Measurements from ENCODE around the gene KDM4B. TPM values are rescaled to one million over a fixed set of nuclear protein-coding genes. Genes with fewer than 3 reads are reported as not detected.
A peak's percentile ranks its signal among the peaks of the same experiment; 100 is the strongest.

KDM4B gene
- total and polyA plus RNA-seq, 2 of the 8 experiments (the other 6 are each of a cell fraction or from before 2014, with no cell fraction given): 12.0 to 31.9 TPM

DNA sequence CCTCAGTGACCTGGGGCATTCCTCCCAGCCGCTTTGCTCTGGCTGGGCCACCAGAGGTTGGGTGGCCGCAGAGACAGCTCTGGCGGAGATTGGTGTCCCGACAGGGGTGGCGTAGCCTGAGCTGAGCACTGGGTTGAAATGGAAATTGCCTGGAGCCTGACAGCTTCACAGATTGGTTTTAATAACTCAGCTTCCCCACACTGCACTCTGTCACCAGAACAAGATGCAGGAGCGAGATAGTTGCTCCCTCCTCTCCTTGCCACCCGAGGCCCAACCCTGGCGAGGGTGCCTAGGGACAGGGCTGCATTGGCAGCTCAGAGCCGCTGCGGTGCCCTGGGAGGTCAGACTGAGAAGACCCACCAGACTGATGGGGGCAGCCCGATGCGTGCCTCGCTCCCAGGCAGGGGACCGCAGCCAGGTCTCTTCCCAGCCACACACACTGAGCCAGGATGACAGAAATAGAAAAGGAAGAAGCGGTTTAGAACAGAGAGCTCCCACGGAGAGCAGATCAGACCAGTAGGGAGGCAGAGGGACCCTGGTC, 84.1 kb downstream of the KDM4B start:
- H2BK15ac ChIP-seq (ENCODE audit: low read length): no peak overlapping the region
- H3K23me2 ChIP-seq (ENCODE audit: low read depth, low read length): no peaks in the 10 kb centered on the region
- no peaks in the 10 kb centered on the region for H3K9me3 ChIP-seq (ENCODE audit: insufficient read depth in 2 of 2, low read depth in 1 of 2, low read length in 1 of 2)
- no peak overlapping the region for H2BK120ac ChIP-seq (replicated peaks; ENCODE audit: low read depth, low read length)
- H3K4me2 ChIP-seq (ENCODE audit: insufficient read depth in 1 of 2, low read depth in 2 of 2, low read length in 2 of 2): no peak overlapping the region
- no peak overlapping the region for H4K5ac ChIP-seq (ENCODE audit: insufficient read length, low read depth, low read length)
- H3K4ac ChIP-seq (replicated peaks; ENCODE audit: insufficient read length, low read depth, low read length): no peak overlapping the region
- no peaks in the 10 kb centered on the region for H3K79me2 ChIP-seq (ENCODE audit: control insufficient read depth in 1 of 2, insufficient read depth in 2 of 2, low read length in 2 of 2)
- H2AK5ac ChIP-seq (ENCODE audit: low read depth, low read length): no peak overlapping the region
- H3K79me1 ChIP-seq (ENCODE audit: low read depth, low read length): 0 out of 2 replicates have a peak, but pooled peaks cover 2% of the 10 kb centered on the region
- FAIRE-seq (no peak), DNase-seq (ENCODE audit: low read depth in 1 of 2, low spot score in 2 of 2) (no peak)
- no peak overlapping the region for H2BK20ac ChIP-seq (ENCODE audit: low read length)
- H3K4me3 ChIP-seq (ENCODE audit: extremely low read depth in 1 of 4, insufficient read depth in 2 of 4, low read depth in 3 of 4, low read length in 4 of 4): no peak overlapping the region
- peaks cover 0 to 8% (median 2%) of the 10 kb centered on the region in 4 experiments; a peak in 5 of 7 replicates for H3K4me1 ChIP-seq (replicated peaks in 1 of 4; ENCODE audit: control insufficient read depth in 3 of 4, insufficient read depth in 4 of 4, low read length in 3 of 4)
- ChIA-PET CTCF (ENCODE audit: partially characterized antibody) (interaction anchor here (0.6 to 8.4 kb wide), 38 partner anchors 10 to 415 kb away, joined by 3 to 97 read pairs (median 5); no protein-coding TSS in a partner anchor), POLR2A (ENCODE audit: partially characterized antibody) (interaction anchor here (0.7 to 0.9 kb wide), 3 partner anchors 9 to 198 kb away, joined by 3 read pairs; no protein-coding TSS in a partner anchor)
- H4K8ac ChIP-seq (ENCODE audit: extremely low read depth, insufficient read depth, low read length): peak overlapping the region; percentile 71; the same call in 1 of the 2 replicates
- no peak overlapping the region for H3K27ac ChIP-seq (ENCODE audit: low read depth, low read length)
- no peak overlapping the region for H2BK12ac ChIP-seq (ENCODE audit: low read depth, low read length)
- no peaks in the 10 kb centered on the region for H3K27me3 ChIP-seq (replicated peaks in 1 of 4; ENCODE audit: control insufficient read depth in 3 of 4, extremely low read depth in 1 of 4, insufficient read depth in 3 of 4, low read length in 3 of 4)
- H3K18ac ChIP-seq (ENCODE audit: extremely low read depth, low read length): no peak overlapping the region; the same call in 1 of the 2 replicates
- H3K9ac ChIP-seq (replicated peaks in 1 of 4; ENCODE audit: extremely low read depth in 1 of 4, low read depth in 3 of 4, low read length in 3 of 4): no peak overlapping the region
- no peak overlapping the region for H3K14ac ChIP-seq (ENCODE audit: insufficient read length)
- no peaks in the 10 kb centered on the region; a peak in 1 of 8 replicates for H3K36me3 ChIP-seq (ENCODE audit: control insufficient read depth in 2 of 4, insufficient read depth in 4 of 4, low read length in 3 of 4)
- H3K23ac ChIP-seq (ENCODE audit: insufficient read length): no peak overlapping the region
- WGBS, 2 experiments (ENCODE audit: extremely low coverage in 1 of 2, insufficient coverage in 1 of 2, insufficient read length in 1 of 2, insufficient replicate concordance in 2 of 2, low coverage in 1 of 2, low lambda C conversion rate in 2 of 2, missing lambda C conversion rate in 1 of 2): 92% methylated on average over 16 of the region's 16 CpGs; no CpG with 5 or more reads in 1 of the 2 experiments
- no peak for TF ChIP-seq GABPA (IDR thresholded peaks at IDR 0.05; ENCODE audit: borderline replicate concordance, insufficient read depth, low read length)
- no peak for TF ChIP-seq KDM1A (IDR thresholded peaks at IDR 0.05; ENCODE audit: borderline replicate concordance, low read length)
- no peak for TF ChIP-seq SP4 (IDR thresholded peaks at IDR 0.05; ENCODE audit: low read length)
- TF ChIP-seq BRCA1 (IDR thresholded peaks at IDR 0.05; ENCODE audit: low read depth, low read length): no peak
- TF ChIP-seq CBX8 (IDR thresholded peaks at IDR 0.05; ENCODE audit: borderline replicate concordance, low read depth, low read length): no peak
- no peak for TF ChIP-seq E2F6 (IDR thresholded peaks at IDR 0.05)
- TF ChIP-seq, protein P1, sequence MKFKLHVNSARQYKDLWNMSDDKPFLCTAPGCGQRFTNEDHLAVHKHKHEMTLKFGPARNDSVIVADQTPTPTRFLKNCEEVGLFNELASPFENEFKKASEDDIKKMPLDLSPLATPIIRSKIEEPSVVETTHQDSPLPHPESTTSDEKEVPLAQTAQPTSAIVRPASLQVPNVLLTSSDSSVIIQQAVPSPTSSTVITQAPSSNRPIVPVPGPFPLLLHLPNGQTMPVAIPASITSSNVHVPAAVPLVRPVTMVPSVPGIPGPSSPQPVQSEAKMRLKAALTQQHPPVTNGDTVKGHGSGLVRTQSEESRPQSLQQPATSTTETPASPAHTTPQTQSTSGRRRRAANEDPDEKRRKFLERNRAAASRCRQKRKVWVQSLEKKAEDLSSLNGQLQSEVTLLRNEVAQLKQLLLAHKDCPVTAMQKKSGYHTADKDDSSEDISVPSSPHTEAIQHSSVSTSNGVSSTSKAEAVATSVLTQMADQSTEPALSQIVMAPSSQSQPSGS (IDR thresholded peaks at IDR 0.05; ENCODE audit: low read length): no peak
- no peak for TF ChIP-seq EZH2 (IDR thresholded peaks at IDR 0.05; ENCODE audit: low read depth, low read length, severe bottlenecking)
- no peak for TF ChIP-seq GTF2F1 (IDR thresholded peaks at IDR 0.05; ENCODE audit: borderline replicate concordance, low read depth, low read length)
- peaks cover 0 to 8% of the 10 kb centered on the region in 2 experiments for H4K20me1 ChIP-seq (replicated peaks in 1 of 2; ENCODE audit: control insufficient read depth in 1 of 2, insufficient read depth in 2 of 2, low read length in 2 of 2)
- H2AFZ ChIP-seq (ENCODE audit: low read length): no peak overlapping the region
- no peak overlapping the region for H4K91ac ChIP-seq (replicated peaks; ENCODE audit: insufficient read length, low read length)
- no peak overlapping the region for H2BK5ac ChIP-seq (ENCODE audit: low read depth, low read length)
- H3K56ac ChIP-seq (replicated peaks; ENCODE audit: insufficient read length, low read depth, low read length): no peak overlapping the region
